ENCODE data around the gene ADAMTSL3.
"Not testable (repeated sequence)": the region's sequence is repeated elsewhere in the genome, so short reads cannot be mapped to it uniquely, and the experiment has no call there.

The ADAMTSL3 gene

GRCh38 chr15:84049480-84049879 is 395.6 kb downstream of the ADAMTSL3 start:
- not testable (repeated sequence) for DNase-seq

GRCh38 chr15:84050076-84050475 is 396.2 kb downstream of the ADAMTSL3 start:
- no peak for DNase-seq

GRCh38 chr15:84051146-84051545 is 397.2 kb downstream of the ADAMTSL3 start:
- not testable (repeated sequence) for DNase-seq

GRCh38 chr15:84054544-84054943 is 400.6 kb downstream of the ADAMTSL3 start:
- not testable (repeated sequence) for DNase-seq

GRCh38 chr15:84057714-84058331 is 403.9 kb downstream of the ADAMTSL3 start:
- no peak for DNase-seq

GRCh38 chr15:84063674-84064073 is 409.8 kb downstream of the ADAMTSL3 start:
- not testable (repeated sequence) for DNase-seq

- not testable (repeated sequence) for DNase-seq
These were observed 414.8 kb downstream of the ADAMTSL3 start for GRCh38 chr15:84068674-84069073.

- DNase-seq: not testable (repeated sequence)
These were observed 424.1 kb downstream of the ADAMTSL3 start for GRCh38 chr15:84078038-84078437.

- not testable (repeated sequence) for DNase-seq
These were observed 425.5 kb downstream of the ADAMTSL3 start for GRCh38 chr15:84079325-84079884.

GRCh38 chr15:84079885-84080777 is 426.2 kb downstream of the ADAMTSL3 start:
- DNase-seq: peak in 3 of 5 experiments; percentile 6 to 70 (median 12)

- not testable (repeated sequence) for DNase-seq
These were observed 426.8 kb downstream of the ADAMTSL3 start for GRCh38 chr15:84080778-84081084.

GRCh38 chr15:84081391-84082168 is 427.7 kb downstream of the ADAMTSL3 start:
- DNase-seq: no peak

GRCh38 chr15:84082739-84083138 is 428.8 kb downstream of the ADAMTSL3 start:
- DNase-seq: no peak

- not testable (repeated sequence) for DNase-seq
These were observed 432.1 kb downstream of the ADAMTSL3 start for GRCh38 chr15:84086071-84086470.

Measured in T-helper 2 cell (primary cell).